Endothelial cell of umbilical vein (primary cell): ENCODE measurements around the gene PMFBP1. TPM values are rescaled to one million over a fixed set of nuclear protein-coding genes. Genes with fewer than 3 reads are reported as not detected.

Experiments
- BruUV-seq: library from RNA; stranded (reverse); fragments of 400-500 nt; replicated peaks from 2 replicates; lab custom pipeline; 2021; lab: Mats Ljungman, UMichigan
- CTCF ChIA-PET: fragments of 300-600, 350-600 bp; sonication (Branson Sonifier 250); formaldehyde crosslinking; loops from one replicate; lab custom pipeline; 2021; ENCODE audit warnings: antibody characterized with exemption, inconsistent platforms; lab: Charles Lee
- POLR2A ChIA-PET: fragments of 300-600, 350-600 bp; sonication (Branson Sonifier 250); formaldehyde crosslinking; loops from one replicate; lab custom pipeline; 2021; ENCODE audit warnings: antibody characterized with exemption, inconsistent platforms; lab: Charles Lee
- DNase-seq: peaks from one replicate; pipeline ENCODE4 v3.0.0-alpha.2; 2011; ENCODE audit warnings: low read depth, low spot score
- FAIRE-seq: peaks from 2 replicates; lab custom pipeline; 2011; peaks lifted over from hg19 to GRCh38; lab: Jason Lieb, UNC
- H2AFZ ChIP-seq: 2 replicates; pipeline ENCODE4 v1.6.0; 2012; ENCODE audit warnings: low read depth, low read length, control low read depth, inconsistent platforms
- H3K27ac ChIP-seq: 2 replicates; pipeline ENCODE4 v1.5.1; 2011; ENCODE audit warnings: low read depth, mild to moderate bottlenecking, control low read depth, low read length, moderate library complexity; ENCODE audit not compliant: insufficient read depth
- H3K27me3 ChIP-seq, 2 experiments: 2 replicates each; pipeline versions ENCODE4 v1.6.0 to v1.6.1; 2011; ENCODE audit warnings: low read length in 2 of 2, mixed read lengths in 1 of 2; ENCODE audit not compliant: control insufficient read depth in 2 of 2, insufficient read depth in 2 of 2
- H3K36me3 ChIP-seq, 2 experiments: 2 replicates in 1 of 2; 3 replicates in 1 of 2; pipeline ENCODE4 v1.5.1; 2011; ENCODE audit warnings: low read length in 2 of 2, mild to moderate bottlenecking in 1 of 2, moderate library complexity in 1 of 2; ENCODE audit not compliant: control insufficient read depth in 2 of 2, insufficient read depth in 2 of 2; ENCODE audit errors: extremely low read depth in 1 of 2
- H3K4me1 ChIP-seq: 3 replicates; pipeline ENCODE4 v1.5.1; 2011; ENCODE audit warnings: mild to moderate bottlenecking, low read length; ENCODE audit not compliant: control insufficient read depth, insufficient read depth; ENCODE audit errors: extremely low read depth
- H3K4me2 ChIP-seq: 2 replicates; pipeline ENCODE4 v1.6.1; 2011; ENCODE audit warnings: low read length, control low read depth, mixed read lengths; ENCODE audit not compliant: insufficient read depth
- H3K4me3 ChIP-seq, 3 experiments: fragments of 200-600 bp in 1 of 3; sonication (generic), shearing (Covaris generic) in 1 of 3; replicated peaks in 1 of 3; 2 replicates each; pipeline ENCODE4 v1.5.1; 2011 to 2016; ENCODE audit warnings: control low read depth in 3 of 3, low read length in 3 of 3, mild to moderate bottlenecking in 2 of 3, inconsistent platforms in 1 of 3, low read depth in 1 of 3, moderate library complexity in 1 of 3; ENCODE audit not compliant: insufficient read depth in 1 of 3
- H3K79me2 ChIP-seq: 2 replicates; pipeline ENCODE4 v1.6.0; 2012; ENCODE audit warnings: low read length, inconsistent platforms; ENCODE audit not compliant: control insufficient read depth, insufficient read depth
- H3K9ac ChIP-seq: replicated peaks from 2 replicates; pipeline ENCODE3; 2011; ENCODE audit warnings: low read length, control low read depth; ENCODE audit not compliant: insufficient read depth; ENCODE audit errors: extremely low read depth
- H3K9me1 ChIP-seq: replicated peaks from 3 replicates; pipeline ENCODE4 v1.6.0; 2011; ENCODE audit warnings: mild to moderate bottlenecking, low read length; ENCODE audit not compliant: control insufficient read depth, insufficient read depth; ENCODE audit errors: extremely low read depth
- H3K9me3 ChIP-seq: replicated peaks from 2 replicates; pipeline ENCODE4 v1.5.1; 2012; ENCODE audit warnings: low read length, inconsistent platforms; ENCODE audit not compliant: control insufficient read depth, insufficient read depth
- H4K20me1 ChIP-seq: replicated peaks from 2 replicates; pipeline ENCODE3; 2011; ENCODE audit warnings: mild to moderate bottlenecking, low read length; ENCODE audit not compliant: control insufficient read depth, insufficient read depth; ENCODE audit errors: extremely low read depth
- CTCF ChIP-seq, 2 donors: IDR thresholded peaks; 1 replicate in 1 of 2; 2 replicates in 1 of 2; pipeline ENCODE4 v1.5.1; 2011; ENCODE audit warnings: low read length in 2 of 2, mild to moderate bottlenecking in 2 of 2, moderate library complexity in 2 of 2, control low read depth in 1 of 2, inconsistent platforms in 1 of 2, low read depth in 1 of 2; ENCODE audit not compliant: insufficient read depth in 1 of 2; ENCODE audit errors: extremely low read depth in 1 of 2
- EZH2 ChIP-seq: IDR thresholded peaks from 2 replicates; pipeline ENCODE4 v1.6.1; 2012; ENCODE audit warnings: borderline replicate concordance, low read depth, mild to moderate bottlenecking, moderate library complexity, low read length, inconsistent platforms; ENCODE audit not compliant: severe bottlenecking
- FOS ChIP-seq: IDR thresholded peaks from 2 replicates; pipeline ENCODE4 v1.6.1; 2011; ENCODE audit warnings: mild to moderate bottlenecking, low read length, moderate library complexity, borderline replicate concordance; ENCODE audit not compliant: insufficient read depth
- GATA2 ChIP-seq: IDR thresholded peaks from 2 replicates; pipeline ENCODE4 v1.7.0; 2011; ENCODE audit warnings: low read depth, mild to moderate bottlenecking, moderate library complexity, mixed read lengths, low read length; ENCODE audit not compliant: insufficient read length, insufficient read depth
- JUN ChIP-seq: IDR thresholded peaks from 2 replicates; pipeline ENCODE4 v1.6.1; 2011; ENCODE audit warnings: borderline replicate concordance, low read depth; ENCODE audit not compliant: insufficient read length, insufficient read depth
- MAX ChIP-seq: IDR thresholded peaks from 2 replicates; pipeline ENCODE4 v1.6.1; 2011; ENCODE audit not compliant: insufficient read depth, insufficient read length
- MYC ChIP-seq: IDR thresholded peaks from one replicate; pipeline ENCODE4 v1.6.1; 2011; ENCODE audit warnings: mild to moderate bottlenecking, low read depth, low read length
- POLR2A ChIP-seq: IDR thresholded peaks from 2 replicates; pipeline ENCODE4 v1.6.1; 2012; ENCODE audit warnings: low read depth, mild to moderate bottlenecking, control low read depth, low read length
- POLR2AphosphoS5 ChIP-seq: IDR thresholded peaks from 2 replicates; pipeline ENCODE4 v1.6.1; 2012; ENCODE audit warnings: low read depth, mild to moderate bottlenecking, control low read depth, low read length, moderate library complexity; ENCODE audit not compliant: insufficient read depth
- dilution Hi-C: fragments of 300-500 bp; cut with MboI; formaldehyde crosslinking; loops from one replicate; pipeline ENCODE4 v1.15.0; 2019; ENCODE audit warnings: low sequenced_read_pairs; ENCODE audit not compliant: extremely low pct_ligation_motif_present
- intact Hi-C: fragments of 100-400 bp; cut with micrococcal nuclease; formaldehyde crosslinking; loops from one replicate; pipeline ENCODE4 v1.10.0; 2022
- polyA plus RNA-seq, 4 experiments: library from polyadenylated mRNA; depleted of rRNA in 3 of 4; stranded (reverse) in 3 of 4; unstranded in 1 of 4; fragments of >200 nt; gene quantifications; 2 replicates each; pipeline versions ENCODE4 v1.2.1 to v1.2.3, GENCODE V29; 2011 to 2012; ENCODE audit warnings: missing spikeins in 1 of 4
- total RNA-seq: library from RNA; stranded (reverse); gene quantifications from 2 replicates; pipeline ENCODE4 v1.2.3, GENCODE V29; 2021

Gene PMFBP1
- total and polyA plus RNA-seq, 2 donors (not counting 3 experiments of a cell fraction or from before 2014, with no cell fraction given) = 0.12 to 0.42 TPM

GRCh38 chr16:72123426-72123825 is 48.5 kb downstream of the PMFBP1 start:
- no peak overlapping the region for H2AFZ ChIP-seq
- CTCF ChIA-PET = interaction anchor here (1.6 to 3.1 kb wide), 4 partner anchors 102 to 1834 kb away, joined by 3 to 49 read pairs (median 23); no protein-coding TSS in a partner anchor
- DNase-seq (no peak), FAIRE-seq (no peak)
- H4K20me1 ChIP-seq = no peaks in the 10 kb centered on the region
- BruUV-seq = no TSS peak
- no peak overlapping the region for H3K9ac ChIP-seq
- H3K36me3 ChIP-seq = no peaks in the 10 kb centered on the region
- H3K27me3 ChIP-seq = no peaks in the 10 kb centered on the region
- H3K9me3 ChIP-seq = no peaks in the 10 kb centered on the region
- no peaks in the 10 kb centered on the region for H3K9me1 ChIP-seq
- H3K27ac ChIP-seq = no peak overlapping the region
- POLR2A ChIA-PET = no interaction called here
- no peaks in the 10 kb centered on the region for H3K79me2 ChIP-seq
- dilution Hi-C loops (no loop called here), intact Hi-C loops (loop anchor here (10.0 kb wide), 1 partner anchor 1911 kb away; no protein-coding TSS in a partner anchor)
- peaks cover 3% of the 10 kb centered on the region for H3K4me1 ChIP-seq
- no peak overlapping the region for H3K4me2 ChIP-seq
- TF ChIP-seq EZH2 (no peak), GATA2 (no peak), CTCF (IDR thresholded peaks at IDR 0.05; ENCODE audit: extremely low read depth in 1 of 2, insufficient read depth in 1 of 2, low read depth in 1 of 2, low read length in 2 of 2) (no peak), POLR2AphosphoS5 (no peak), POLR2A (no peak), JUN (no peak), MAX (no peak), MYC (no peak), FOS (no peak)
- H3K4me3 ChIP-seq = no peak overlapping the region
